ENCODE data around the gene MSRB3.

GRCh38 chr12:65501093-65501621 is 222.7 kb downstream of the MSRB3 start:
- no peak for TF ChIP-seq CTCF (IDR thresholded peaks at IDR 0.05)
- no peak for TF ChIP-seq EZH2 (IDR thresholded peaks at IDR 0.05; ENCODE audit: borderline replicate concordance, insufficient read depth, low read depth, low read length, poor library complexity, severe bottlenecking)

Data from B cell (primary cell).